SW 1271 (cell line): ENCODE measurements around the gene NINL.
"Not testable (repeated sequence)": the region's sequence is repeated elsewhere in the genome, so short reads cannot be mapped to it uniquely, and the experiment has no call there.

Experiments
- DNase-seq, 2 experiments: peaks; one replicate each; lab custom pipeline; 2025; lab: John Stamatoyannopoulos, UW

Gene NINL

DNA sequence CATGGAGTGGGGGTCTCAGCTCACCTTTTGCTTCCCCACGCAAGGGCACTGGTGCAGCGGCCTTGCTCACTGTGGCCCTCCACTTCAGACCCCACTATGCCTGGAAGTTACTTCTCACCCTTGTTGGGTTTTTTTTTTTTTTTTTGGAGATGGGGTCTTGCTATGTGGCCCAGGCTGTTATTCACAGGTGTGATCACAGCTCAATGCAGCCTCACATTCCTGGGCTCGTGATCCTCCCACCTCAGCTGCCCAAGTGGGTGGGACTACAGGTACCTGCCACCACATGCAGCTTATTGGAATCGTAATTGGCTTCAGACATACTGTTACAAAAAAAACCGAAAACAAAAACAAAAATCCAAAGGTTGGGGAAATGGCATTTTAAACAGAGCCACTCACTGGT, 32.4 kb downstream of the NINL start:
- DNase-seq = no peak

DNA sequence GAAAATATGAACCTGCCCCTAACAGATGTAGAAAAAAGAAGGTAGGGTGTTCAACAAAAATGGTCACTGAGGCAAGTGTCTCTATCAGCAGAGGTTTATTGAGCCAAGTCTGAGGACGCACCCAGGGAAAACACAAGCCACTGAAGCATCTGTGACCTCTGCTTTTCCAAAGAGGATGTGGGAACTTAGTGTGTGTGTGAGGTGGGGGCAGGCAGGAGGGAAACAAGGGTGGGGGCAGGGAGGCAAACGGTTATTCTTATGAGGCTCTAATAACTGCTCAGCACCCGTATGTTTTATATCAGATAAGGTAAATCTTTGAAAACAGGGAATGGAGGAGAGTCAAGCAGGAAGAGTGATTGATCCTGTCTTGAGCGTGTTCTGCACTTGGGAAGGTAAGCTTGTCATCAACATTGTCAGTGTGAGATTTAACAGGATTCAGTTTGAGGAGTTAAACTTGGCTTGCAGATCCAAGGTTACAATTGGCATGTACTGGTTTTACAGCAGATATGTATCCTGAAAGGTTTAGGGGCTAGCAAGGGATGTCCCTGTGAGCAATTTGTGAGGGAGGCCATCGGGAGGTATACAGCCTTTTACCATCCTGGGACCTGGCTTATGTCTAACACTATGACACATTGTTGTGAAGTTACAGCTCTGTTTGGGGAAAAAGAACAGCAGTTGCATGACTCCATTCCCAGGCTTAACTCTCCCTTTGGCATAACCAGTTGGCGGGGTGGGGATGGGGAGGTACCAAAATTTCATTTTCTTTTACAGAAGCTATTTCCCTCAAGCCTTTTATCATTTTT, 33.7 kb downstream of the NINL start:
- no peak for DNase-seq

DNA sequence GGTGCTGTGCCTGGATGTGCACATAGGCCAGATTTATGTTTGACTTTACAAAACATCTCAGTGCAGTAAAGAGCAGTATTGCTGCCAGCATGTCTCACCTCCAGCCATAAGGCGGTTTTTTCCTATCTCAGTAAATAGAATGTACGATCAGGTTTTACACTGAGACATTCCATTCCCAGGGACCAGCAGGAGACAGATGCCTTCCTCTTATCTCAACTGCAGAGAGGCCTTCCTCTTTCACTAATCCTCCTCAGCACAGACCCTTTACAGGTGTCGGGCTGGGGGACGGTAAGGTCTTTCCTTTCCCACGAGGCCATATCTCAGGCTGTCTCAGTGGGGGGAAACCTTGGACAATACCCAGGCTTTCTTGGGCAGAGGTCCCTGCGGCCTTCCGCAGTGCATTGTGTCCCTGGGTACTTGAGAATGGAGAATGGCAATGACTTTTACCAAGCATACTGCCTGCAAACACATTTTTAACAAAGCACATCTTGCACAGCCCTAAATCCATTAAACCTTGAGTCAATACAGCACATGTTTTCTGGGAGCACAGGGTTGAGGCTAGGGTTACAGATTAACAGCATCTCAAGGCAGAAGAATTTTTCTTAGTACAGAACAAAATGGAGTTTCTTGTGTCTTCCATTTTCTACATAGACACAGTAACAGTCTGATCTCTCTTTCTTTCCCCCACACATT, 34.5 kb downstream of the NINL start:
- DNase-seq = not testable (repeated sequence)

DNA sequence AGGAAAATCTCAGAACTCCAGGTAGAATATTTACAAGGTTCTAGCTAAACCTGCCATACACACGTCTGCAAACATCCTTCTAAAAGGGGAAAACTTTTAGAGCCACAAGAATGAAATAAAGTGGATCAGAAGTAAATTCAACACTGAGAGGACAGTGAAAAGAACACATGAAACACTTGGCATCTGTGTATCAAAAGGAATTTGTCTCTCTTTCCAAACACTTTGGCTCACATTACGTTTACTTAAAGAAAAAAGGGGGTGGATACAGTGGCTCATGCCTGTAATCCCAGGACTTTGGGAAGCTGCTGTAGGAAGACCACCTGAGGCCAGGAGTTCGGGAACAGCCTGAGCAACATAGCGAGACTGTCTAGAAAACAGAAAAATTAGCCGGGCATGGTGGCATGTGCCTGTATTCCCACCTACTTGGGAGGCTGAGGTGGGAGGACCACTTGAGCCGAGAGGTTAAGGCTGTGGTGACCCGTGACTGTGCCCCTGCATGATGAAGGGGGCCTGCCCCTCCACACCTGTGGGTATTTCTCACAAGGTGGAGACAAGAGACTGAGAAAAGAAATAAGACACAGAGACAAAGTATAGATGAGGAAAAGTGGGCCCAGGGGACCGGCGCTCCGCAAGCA, 35.4 kb downstream of the NINL start:
- DNase-seq = no peak

DNA sequence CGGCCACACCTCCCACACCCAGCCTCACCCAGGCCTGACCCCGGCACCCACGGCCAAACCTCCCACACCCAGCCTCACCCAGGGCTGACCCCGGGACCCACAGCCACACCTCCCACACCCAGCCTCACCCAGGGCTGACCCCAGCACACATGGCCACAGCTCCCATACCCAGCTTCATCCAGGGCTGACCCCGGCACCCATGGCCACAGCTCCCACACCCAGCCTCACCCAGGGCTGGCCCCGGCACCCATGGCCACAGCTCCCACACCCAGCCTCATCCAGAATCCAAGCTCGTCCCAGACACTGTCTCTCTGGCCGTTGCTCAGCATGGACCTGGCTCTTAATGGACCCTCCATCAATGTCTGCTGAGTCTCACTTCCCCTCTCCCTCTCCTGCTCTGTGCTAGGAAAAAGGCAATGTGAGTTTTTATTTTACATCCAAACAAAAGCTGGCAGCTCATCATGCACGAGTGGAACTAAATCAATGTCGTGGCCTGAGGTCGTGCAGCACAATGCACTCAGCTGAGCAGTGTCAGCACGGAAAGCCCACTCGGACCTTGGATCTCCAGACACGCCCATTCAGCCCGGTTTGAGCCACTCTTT, 36.1 kb downstream of the NINL start:
- no peak for DNase-seq

DNA sequence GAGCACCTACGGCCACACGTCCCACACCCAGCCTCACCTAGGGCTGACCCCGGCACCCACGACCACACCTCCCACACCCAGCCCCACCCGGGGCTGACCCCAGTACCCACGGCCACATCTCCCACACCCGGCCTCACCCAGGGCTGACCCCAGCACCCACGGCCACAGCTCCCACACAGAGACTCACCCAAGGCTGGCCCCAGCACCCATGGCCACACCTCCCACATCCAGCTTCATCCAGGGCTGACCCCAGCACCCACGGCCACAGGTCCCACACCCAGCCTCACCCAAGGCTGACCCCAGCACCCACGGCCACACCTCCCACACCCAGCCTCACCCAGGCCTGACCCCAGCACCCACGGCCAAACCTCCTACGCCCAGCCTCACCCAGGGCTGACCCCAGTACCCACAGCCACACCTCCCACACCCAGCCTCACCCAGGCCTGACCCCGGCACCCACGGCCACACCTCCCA, 36.7 kb downstream of the NINL start:
- DNase-seq = no peak

DNA sequence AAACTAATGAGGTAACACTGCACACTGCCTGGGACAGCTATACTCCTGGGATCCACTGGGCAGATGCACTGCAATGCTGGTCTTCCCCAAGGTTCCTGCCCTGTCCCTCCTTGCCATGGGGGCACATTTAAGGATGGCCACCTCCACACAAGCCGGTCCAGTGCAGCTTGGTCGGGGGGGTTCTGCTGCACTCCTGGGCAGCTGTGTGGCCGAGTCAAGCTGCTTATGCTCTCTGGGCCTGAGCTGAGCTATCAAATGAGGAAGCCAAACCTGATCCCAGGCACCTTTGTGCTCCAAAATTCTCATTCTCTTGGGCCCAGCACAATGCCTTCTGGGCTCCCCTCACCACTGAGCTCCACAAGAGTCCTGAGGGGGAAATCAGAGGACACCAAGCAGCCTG, 37.3 kb downstream of the NINL start:
- DNase-seq = no peak

DNA sequence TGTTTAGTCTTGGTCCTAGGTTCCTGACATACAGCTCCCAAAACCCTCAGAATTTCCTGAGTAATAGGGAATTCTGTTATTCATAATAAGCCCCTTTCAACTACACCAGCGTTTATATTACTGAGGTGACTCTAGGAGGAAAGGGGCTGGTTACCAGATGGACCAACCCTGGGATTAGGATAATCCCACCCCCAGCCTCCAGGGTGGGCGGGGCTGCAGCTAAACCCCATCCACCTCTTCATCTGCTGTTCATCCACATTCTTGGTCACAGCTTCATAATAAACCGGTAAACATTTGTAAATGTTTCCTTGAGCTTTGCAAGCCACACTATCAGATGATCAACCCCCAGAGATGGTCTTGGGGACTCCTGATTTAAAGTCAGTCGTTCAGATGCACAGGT, 38.3 kb downstream of the NINL start:
- DNase-seq = no peak

DNA sequence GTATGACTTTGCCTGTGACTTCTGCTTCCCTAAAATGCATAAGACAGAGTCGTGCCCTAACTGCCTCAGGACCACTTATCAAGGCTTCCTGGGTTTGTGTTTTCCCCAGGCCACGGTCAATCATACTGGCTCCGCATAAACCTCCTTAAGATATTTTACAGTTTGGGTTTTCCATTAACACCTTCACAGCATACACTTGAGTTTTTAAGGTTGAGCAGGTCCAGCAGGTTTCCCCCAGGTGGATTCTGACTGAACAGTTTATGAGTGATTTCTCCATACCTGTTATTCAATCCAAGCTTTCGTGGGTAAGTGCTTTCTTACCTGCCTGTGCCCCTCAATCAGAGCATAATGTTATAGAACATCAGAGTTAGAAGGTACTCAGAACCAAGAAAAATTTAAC, 39.3 kb downstream of the NINL start:
- no peak for DNase-seq

DNA sequence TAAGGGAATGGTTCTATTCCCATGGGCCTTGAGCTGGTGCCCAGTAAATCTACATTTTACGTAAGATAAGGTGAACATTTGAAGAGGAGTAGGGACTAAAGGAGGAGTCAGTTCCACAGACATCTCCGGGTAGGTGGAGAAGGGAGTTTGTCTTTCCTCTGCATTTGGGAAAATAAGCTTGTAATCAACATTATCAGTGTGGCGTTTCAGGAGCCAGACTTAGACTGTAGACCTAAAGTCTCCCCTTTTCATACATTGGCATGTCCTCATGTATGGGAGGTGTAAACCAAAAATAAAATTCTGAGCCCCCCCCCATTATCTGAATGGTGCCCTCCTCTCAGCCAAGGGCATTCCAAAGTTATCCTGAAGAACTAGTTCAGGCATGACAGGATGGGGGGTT, 40.2 kb downstream of the NINL start:
- DNase-seq = no peak

DNA sequence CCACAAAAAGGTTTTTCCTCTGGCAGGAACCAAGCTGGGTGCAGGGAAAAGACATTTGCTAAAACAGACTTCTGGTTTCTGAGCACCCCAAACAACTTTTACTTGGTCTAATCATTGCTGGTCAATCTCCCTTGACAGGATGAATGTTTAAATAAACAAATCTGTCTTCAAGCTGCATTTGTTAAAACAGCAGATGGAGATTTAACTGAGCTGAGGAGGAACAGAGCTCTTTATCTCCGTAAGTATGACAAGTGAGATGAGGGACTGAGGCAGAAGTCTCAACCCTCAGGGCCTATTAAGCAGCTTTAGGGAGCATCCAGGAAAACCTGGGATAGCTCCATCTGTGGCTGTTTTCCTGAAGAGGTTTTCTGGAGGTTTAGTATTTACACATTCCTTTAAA, 40.6 kb downstream of the NINL start:
- DNase-seq = no peak

DNA sequence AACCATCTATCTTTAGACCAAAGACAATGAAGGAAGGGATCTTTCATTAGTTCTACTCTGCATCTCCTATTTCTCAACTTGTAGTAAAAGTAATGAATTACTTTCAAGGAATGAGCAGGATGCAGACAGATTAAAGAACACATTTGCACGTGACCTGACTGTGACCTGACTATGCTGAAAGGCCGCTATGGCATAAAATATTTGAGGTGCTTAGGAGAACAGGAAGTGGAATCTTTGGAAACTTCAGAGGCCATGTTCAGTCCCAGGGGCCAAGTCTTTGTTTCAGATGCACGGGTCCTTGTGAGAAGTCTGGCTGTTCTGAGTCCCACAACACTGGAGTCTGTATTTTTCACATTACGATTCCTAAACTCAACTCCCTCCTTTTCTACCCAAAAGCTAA, 41.0 kb downstream of the NINL start:
- no peak for DNase-seq

DNA sequence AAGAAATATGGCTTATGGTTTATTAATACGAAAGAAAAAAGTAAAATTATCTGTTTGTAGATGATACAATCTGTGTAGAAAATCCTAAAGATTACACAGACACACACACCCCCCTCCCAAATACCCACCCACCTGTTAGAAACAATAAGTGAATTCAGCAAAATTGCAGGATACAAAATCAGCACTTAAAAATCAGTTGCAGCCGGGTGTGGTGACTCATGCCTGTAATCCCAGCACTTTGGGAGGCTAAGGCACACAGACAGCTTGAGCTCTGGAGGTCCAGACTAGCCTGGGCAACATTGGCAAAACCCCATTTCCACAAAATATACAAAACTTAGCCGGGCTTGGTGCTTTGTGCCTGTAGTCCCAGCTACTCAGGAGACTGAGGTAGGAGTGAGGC, 42.3 kb downstream of the NINL start:
- no peak for DNase-seq

DNA sequence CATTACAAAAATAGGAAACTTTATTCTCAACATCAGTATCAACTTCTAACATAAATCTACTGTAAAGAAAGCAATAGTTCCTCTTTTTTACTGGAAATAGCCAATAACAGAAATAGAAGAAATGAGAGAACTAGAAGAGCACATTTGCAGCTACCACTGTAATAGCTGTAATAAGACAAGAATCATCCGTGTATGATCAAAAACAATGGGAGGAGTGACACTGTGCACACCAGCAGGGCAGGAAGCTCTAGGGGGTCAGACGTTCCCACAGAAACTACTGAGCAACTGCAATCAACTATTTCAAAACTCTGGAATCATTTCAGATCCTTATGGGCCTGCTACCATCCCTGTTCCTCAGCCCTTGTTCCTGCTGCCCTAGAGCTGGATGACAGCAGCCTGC, 43.7 kb downstream of the NINL start:
- no peak for DNase-seq

DNA sequence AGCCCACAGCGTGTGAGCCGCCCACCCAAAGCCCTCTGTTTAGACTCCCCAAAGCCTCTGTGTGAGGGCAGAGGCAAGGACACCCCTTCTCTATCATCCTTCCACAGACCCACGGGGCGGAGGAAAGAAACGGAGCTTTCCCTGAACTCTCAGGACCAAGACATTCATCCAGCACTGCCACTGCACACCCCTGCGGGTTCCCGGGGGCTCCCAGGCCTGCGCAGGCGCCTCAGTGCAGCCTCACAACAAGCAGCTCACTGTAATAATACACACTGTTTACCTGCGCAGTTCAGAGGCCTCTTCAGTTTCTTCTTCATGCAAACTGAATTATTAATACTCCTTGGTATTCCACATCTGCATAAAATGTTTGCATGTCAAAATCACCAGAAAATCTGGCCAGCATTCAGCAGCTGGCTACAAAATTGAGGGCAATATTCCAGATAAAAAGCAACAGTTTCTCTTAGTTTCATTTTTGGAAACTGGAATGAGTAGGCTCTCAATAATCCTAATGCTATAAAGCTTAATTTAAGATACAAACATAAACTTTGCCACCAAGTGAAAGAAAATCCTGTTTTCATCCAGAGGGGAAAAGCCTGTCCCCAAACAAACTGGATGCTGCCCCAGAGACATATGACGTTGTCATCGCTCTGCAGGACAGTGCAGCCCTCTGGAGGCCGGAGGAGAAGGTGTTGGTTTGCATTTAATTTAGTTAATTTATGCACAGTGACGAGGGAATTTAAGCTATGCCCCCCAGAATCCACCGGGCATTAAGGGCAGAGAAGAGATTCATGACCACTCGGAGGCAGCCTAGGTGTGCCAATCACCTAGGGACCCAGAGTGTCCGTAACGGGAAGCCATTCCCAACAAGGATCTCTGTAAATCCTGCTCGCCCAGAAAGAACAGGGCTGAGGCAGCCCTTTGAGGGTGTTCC, 45.3 kb downstream of the NINL start:
- DNase-seq = no peak

DNA sequence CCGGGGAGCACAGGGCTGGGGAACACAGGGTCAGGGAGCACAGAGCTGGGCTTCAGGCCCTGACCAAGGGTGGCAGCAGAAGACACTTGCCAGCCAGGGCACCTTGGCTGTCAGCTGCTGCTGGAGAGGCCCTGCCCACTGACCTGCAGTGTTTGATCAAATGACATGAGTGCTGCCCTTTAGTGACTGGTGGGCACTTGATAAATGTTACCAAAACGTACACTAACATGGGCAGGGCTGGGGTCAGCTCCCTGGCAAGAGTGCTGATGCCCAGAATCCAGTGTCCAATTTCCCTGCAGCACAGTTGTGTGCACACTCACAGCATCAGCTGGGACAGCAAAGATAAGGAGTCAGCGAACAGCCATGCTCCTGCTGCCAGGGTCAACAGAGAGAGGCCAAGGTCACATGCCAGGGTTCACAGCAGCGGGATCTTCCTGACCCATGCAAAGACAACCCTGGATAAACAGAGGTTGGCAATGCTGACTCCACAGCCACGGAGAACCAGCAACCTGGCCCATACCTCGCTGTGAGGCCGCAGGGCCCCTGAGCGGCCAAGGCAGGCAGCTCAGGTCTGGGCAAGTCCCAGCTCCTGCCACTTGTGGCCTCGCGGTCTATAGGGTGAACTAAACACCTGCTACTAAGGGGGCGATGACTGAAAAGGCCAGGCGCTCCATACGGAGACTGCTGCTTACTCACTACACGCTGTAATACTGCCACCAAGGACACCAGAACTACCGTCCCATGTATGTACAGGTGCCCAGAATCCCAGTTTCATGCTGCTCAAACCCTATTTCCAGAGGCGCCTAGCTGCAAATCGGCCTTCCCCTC, 46.3 kb downstream of the NINL start:
- DNase-seq = no peak

DNA sequence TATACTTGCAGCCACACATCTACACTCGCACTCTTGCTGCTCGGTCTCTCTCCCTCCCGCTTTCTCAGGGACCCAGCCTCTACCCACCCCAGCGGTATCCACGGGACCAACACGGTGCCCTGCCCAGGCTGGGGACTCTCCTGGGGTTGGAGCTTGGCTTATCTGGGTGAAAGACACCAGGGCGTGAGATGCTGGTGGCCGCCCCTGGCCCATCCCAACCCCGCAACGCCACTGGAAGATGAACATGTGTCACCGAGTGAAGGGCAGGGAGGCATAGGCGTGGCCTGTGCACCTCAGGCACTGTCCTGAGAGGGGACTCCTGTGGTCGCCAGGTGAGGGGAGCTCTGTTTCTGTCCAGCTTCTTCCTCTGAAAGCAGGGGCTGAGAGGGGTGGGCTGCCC, 47.4 kb downstream of the NINL start:
- no peak for DNase-seq

DNA sequence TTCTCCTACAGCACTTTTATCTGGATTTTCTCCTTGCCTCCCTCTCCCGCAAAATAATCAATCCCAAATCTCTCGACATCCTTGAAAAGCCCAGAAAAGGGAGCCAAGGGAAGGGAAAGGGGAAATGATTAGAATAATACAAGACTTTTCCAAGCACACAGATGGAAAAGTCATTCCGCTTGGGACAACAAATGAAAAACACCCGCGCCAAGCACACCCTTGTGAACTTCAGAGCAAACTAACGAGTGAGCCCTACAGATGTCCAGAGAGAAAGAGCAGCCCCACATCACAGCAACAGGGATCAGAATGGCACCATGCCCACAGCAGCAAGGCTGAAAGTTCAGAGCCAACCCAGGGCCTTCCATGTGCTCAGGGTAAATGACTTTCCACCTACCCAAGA, 49.6 kb downstream of the NINL start:
- no peak for DNase-seq

DNA sequence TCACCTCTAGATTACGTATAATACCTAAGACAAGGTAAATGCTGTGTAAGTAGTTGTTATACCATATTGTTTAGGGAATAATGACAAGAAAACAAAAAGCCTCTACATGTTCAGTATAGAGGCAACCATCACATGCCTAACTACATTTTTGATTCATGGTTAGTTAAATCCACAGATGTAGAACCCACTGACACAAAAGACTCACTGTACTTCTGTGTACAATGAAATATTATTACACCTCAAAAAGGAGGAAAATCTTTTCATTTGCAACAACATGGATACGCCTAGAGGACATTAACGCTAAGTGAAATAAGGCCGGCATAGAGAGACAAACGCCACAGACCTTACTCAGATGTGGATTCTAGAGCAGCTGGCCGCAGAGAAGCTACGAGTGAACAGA, 50.5 kb downstream of the NINL start:
- no peak for DNase-seq

DNA sequence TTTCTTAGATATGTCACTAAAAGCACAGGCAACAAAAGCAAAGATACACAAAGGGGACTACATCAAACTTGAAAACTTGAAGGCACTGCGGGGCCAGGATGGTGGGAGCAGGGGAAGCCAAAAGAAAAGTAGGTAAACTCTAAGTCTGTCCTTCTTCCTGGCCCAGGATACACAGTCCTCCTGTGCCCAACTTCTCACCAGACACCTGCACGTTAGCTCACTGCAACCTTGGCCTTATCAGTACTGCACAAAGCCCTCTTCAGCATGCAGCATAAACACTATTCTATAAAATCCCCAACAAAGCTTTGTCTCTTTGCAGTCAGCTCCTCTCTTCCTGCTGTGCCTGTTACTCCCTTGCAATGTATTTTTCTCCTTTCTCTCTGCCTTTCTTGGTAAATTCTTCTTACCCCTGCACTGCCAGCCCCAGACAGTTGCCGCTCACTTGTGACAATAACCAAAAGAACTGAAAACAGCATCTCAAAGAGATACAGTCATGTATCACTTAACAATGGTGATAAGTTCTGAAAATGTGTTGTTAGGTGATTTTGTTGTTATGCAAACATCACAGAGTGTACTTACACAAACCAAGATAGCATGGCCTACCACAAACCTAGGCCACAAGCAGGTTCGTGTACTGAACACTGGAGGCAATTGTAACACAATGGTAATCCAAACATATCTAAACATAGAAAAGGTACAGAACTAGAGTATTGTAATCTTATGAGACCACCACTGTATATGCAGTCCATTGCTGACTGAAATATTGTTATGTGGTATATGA, 51.2 kb downstream of the NINL start:
- DNase-seq = no peak
